Ectodermal cell (in vitro differentiated cells): ENCODE results near the gene RXRA.

Experiments
- H3K27ac ChIP-seq: 2 replicates; pipeline ENCODE4 v1.7.0; 2013; ENCODE audit warnings: mild to moderate bottlenecking, low read depth, low read length; ENCODE audit not compliant: insufficient read depth, poor library complexity, severe bottlenecking
- H3K27me3 ChIP-seq: 2 replicates; pipeline ENCODE4 v1.7.0; 2013; ENCODE audit warnings: mild to moderate bottlenecking, low read length; ENCODE audit not compliant: insufficient read depth, control insufficient read depth, poor library complexity, severe bottlenecking
- H3K36me3 ChIP-seq: one replicate; pipeline ENCODE4 v1.7.0; 2013; ENCODE audit warnings: low read length; ENCODE audit not compliant: control insufficient read depth, insufficient read depth
- H3K4me1 ChIP-seq: one replicate; pipeline ENCODE4 v1.7.0; 2013; ENCODE audit warnings: low read length; ENCODE audit not compliant: control insufficient read depth, insufficient read depth
- H3K4me3 ChIP-seq: 2 replicates; pipeline ENCODE4 v1.7.0; 2013; ENCODE audit warnings: low read depth, low read length, control low read depth; ENCODE audit not compliant: insufficient read depth
- H3K9me3 ChIP-seq: 2 replicates; pipeline ENCODE4 v1.7.0; 2013; ENCODE audit warnings: mild to moderate bottlenecking, low read length, moderate library complexity; ENCODE audit not compliant: control insufficient read depth
- WGBS, 2 experiments: methylation state at CpG; one replicate each; pipeline ENCODE4 v1.1.7; 2013; ENCODE audit warnings: missing lambda C conversion rate in 2 of 2; 5-methylcytosine and 5-hydroxymethylcytosine counted together

RXRA gene

GRCh38 chr9:134382733-134383132, 56.5 kb downstream of the RXRA start:
- Histone ChIP-seq H3K9me3 (no peaks in the 10 kb centered on the region), H3K4me3 (no peak overlapping the region), H3K27me3 (no peaks in the 10 kb centered on the region), H3K27ac (no peak overlapping the region), H3K4me1 (peaks cover 26% of the 10 kb centered on the region), H3K36me3 (no peaks in the 10 kb centered on the region)
- 95 to 96% methylated on average over 14 of the region's 14 CpGs for WGBS, 2 experiments

GRCh38 chr9:134383148-134383547, 56.9 kb downstream of the RXRA start:
- WGBS, 2 experiments = 93 to 96% methylated on average over 6 of the region's 6 CpGs
- Histone ChIP-seq H3K9me3 (no peaks in the 10 kb centered on the region), H3K4me3 (no peak overlapping the region), H3K27ac (no peak overlapping the region), H3K4me1 (peaks cover 24% of the 10 kb centered on the region), H3K36me3 (no peaks in the 10 kb centered on the region), H3K27me3 (no peaks in the 10 kb centered on the region)

DNA sequence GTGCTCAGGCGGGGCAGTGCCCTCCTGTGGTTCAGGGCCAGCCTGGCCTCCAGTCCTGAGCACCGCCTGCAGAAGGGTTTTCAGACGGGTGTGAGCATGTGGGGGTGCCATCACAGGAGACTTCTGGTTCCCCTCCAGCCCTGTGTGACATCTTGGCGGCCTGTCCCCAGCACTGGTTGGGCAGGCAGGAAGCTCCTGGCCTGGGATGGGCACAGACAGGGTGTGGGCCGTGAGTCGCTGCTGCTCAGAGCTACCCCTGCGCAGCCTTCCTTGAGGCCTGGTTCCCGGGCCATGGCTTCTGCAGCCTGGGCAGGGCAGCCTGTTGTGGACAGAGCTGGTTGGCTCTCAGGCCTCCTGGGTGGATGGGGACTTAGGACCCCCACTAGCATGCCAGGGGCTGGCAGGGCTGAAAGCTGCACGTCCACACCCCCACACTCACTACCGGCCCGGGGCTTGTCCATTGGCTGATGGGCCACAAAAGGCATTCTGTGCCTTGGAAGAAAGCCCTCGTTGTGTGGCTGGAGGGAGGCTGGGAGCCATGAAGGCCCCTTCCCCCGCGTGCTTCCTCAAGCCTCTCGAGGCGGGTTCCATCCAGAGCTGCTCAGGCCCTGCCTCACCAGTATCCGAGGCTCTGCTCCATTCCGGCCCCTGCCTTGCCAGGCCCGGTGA, 58.7 kb downstream of the RXRA start:
- no peaks in the 10 kb centered on the region for H3K9me3 ChIP-seq
- no peak overlapping the region for H3K4me3 ChIP-seq
- 75 to 77% methylated on average over 19 of the region's 19 CpGs for WGBS, 2 experiments
- H3K27me3 ChIP-seq = no peaks in the 10 kb centered on the region
- H3K4me1 ChIP-seq = peaks cover 23% of the 10 kb centered on the region
- no peaks in the 10 kb centered on the region for H3K36me3 ChIP-seq
- peak overlapping the region; percentile 0 for H3K27ac ChIP-seq

DNA sequence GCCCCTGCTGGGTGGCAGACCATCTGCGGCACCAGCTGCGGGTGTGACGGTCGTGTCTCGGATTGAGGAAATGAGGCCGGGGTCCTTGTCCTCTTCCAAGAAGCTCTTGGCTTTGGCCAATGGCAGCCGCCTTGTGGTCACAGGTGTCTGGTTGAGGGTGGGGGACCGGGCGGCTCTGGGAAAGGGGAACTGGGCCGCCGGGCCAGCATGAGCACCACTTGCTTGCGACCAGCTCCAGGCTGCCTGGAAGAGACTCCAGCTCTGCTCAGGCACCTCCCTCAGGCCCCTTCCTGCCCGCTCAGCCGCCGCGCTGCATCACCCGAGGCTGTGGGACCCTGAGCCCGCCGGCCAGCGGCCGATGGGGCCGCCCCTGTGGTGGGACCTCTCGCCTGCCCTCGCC, 59.7 kb downstream of the RXRA start:
- Histone ChIP-seq H3K4me1 (peaks cover 23% of the 10 kb centered on the region), H3K36me3 (no peaks in the 10 kb centered on the region), H3K9me3 (no peaks in the 10 kb centered on the region), H3K27ac (no peak overlapping the region), H3K4me3 (no peak overlapping the region), H3K27me3 (no peaks in the 10 kb centered on the region)
- 97% methylated on average over 24 of the region's 24 CpGs for whole genome bisulfite sequencing, 2 experiments

DNA sequence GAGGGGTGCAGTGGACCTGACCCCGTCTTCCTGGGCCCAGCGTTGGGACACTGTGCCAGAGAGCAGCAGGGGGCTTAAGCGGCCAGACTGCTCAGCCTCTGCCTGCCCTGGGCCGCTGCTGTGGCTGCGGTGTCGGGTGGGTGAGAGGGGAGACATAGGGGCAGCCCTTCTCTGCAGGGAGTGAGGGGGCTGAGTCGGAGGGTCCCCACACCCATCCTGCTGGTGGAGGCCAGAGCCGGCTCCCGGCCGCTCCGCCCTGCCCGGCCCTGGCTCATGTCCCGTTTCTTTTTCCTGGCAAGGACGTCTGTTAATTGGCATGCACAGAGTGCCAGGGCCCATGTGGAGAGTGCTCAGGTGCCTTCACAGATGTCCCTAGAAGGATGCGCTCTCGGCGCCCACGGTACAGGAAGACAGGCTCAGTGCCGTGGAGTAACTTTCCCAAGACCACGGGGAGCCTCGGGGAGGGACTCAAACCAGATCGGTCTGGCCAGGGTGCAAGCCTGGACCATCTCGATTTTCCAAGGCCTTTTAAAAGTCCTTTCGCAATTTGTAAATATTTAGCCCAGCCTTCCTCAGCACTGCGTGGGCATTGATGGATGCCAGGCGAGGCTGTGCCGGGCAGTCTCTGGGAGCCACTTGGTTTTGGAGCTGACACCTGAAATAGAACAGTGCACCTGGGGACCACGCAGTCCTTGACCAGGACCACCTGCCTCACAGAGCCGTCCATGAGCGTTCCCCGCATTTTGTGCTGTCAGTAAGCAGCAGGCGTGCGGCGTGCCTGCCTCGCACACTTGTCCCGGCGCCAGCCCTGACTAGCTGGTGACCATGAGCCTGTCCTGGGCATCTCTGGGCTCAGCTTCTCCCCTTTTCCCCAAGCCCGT, 60.9 kb downstream of the RXRA start:
- Histone ChIP-seq H3K9me3 (no peaks in the 10 kb centered on the region), H3K27me3 (no peaks in the 10 kb centered on the region), H3K4me3 (no peak overlapping the region), H3K36me3 (no peaks in the 10 kb centered on the region), H3K4me1 (peaks cover 23% of the 10 kb centered on the region), H3K27ac (no peak overlapping the region)
- 94% methylated on average over 38 of the region's 38 CpGs for WGBS, 2 experiments

- H3K9me3 ChIP-seq = no peaks in the 10 kb centered on the region
- WGBS, 2 experiments = 92 to 93% methylated on average over 15 of the region's 15 CpGs
- peaks cover 23% of the 10 kb centered on the region for H3K4me1 ChIP-seq
- H3K27ac ChIP-seq = no peak overlapping the region
- H3K36me3 ChIP-seq = no peaks in the 10 kb centered on the region
- H3K27me3 ChIP-seq = no peaks in the 10 kb centered on the region
- H3K4me3 ChIP-seq = no peak overlapping the region
Measured at GRCh38 chr9:134388289-134388808, 62.1 kb downstream of the RXRA start.

- no peak overlapping the region for H3K4me3 ChIP-seq
- H3K9me3 ChIP-seq = no peaks in the 10 kb centered on the region
- peaks cover 23% of the 10 kb centered on the region for H3K4me1 ChIP-seq
- H3K27me3 ChIP-seq = no peaks in the 10 kb centered on the region
- H3K27ac ChIP-seq = no peak overlapping the region
- no peaks in the 10 kb centered on the region for H3K36me3 ChIP-seq
- 89 to 90% methylated on average over 17 of the region's 17 CpGs for WGBS, 2 experiments
Measured at GRCh38 chr9:134388976-134389375, 62.7 kb downstream of the RXRA start.

- no peak overlapping the region for H3K4me3 ChIP-seq
- H3K27me3 ChIP-seq = no peaks in the 10 kb centered on the region
- no peaks in the 10 kb centered on the region for H3K36me3 ChIP-seq
- 88 to 89% methylated on average over 13 of the region's 13 CpGs for WGBS, 2 experiments
- peaks cover 19% of the 10 kb centered on the region for H3K4me1 ChIP-seq
- no peak overlapping the region for H3K27ac ChIP-seq
- H3K9me3 ChIP-seq = no peaks in the 10 kb centered on the region
Measured at GRCh38 chr9:134389642-134390041, 63.4 kb downstream of the RXRA start.

- Histone ChIP-seq H3K4me3 (no peak overlapping the region), H3K4me1 (peaks cover 10% of the 10 kb centered on the region), H3K27ac (no peak overlapping the region), H3K27me3 (no peaks in the 10 kb centered on the region), H3K36me3 (no peaks in the 10 kb centered on the region), H3K9me3 (no peaks in the 10 kb centered on the region)
- 94 to 95% methylated on average over 17 of the region's 17 CpGs for WGBS, 2 experiments
Measured at GRCh38 chr9:134390537-134390936, 64.3 kb downstream of the RXRA start.

DNA sequence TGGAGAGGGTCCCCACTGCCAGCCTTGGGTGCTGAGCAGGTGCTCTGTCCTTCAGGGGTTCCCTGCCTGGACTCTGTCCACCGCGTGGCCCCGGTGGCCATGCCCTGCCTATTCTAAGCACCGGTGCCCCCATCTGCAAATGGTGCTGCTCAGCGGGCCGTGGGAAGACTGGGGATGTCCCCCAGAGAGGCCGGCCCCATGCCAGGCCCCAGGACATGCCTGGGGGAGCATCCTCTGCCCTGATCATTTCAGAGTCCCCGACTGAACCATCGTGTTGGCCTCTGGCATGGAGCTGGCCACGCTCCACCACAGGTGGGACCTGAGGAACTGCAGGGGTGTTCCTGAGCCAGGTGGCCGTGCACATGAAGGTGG, 64.7 kb downstream of the RXRA start:
- H3K27me3 ChIP-seq = no peaks in the 10 kb centered on the region
- H3K27ac ChIP-seq = no peak overlapping the region
- 94 to 95% methylated on average over 11 of the region's 11 CpGs for WGBS, 2 experiments
- no peak overlapping the region for H3K4me3 ChIP-seq
- no peaks in the 10 kb centered on the region for H3K9me3 ChIP-seq
- H3K4me1 ChIP-seq = peaks cover 6% of the 10 kb centered on the region
- no peaks in the 10 kb centered on the region for H3K36me3 ChIP-seq
